GM12864 (cell line): ENCODE measurements around the gene RIOK1.

Experiments
- DNase-seq: peaks from one replicate; pipeline ENCODE4 v3.0.0-alpha.2; 2011; ENCODE audit warnings: low read depth
- H3K4me3 ChIP-seq: 2 replicates; pipeline ENCODE4 v1.5.1; 2011; ENCODE audit warnings: mild to moderate bottlenecking, low read depth, low read length, control low read depth
- CTCF ChIP-seq: IDR thresholded peaks from 2 replicates; pipeline ENCODE4 v1.5.1; 2011; ENCODE audit warnings: low read depth, mild to moderate bottlenecking, moderate library complexity, low read length, control low read depth, inconsistent platforms; ENCODE audit errors: missing control alignments

The RIOK1 gene

GRCh38 chr6:7410851-7411250 is 21.2 kb downstream of the RIOK1 start:
- no peak overlapping the region for H3K4me3 ChIP-seq
- DNase-seq = no peak
- no peak for TF ChIP-seq CTCF

- no peak for DNase-seq
- no peak overlapping the region for H3K4me3 ChIP-seq
- no peak for TF ChIP-seq CTCF
Measured at GRCh38 chr6:7411328-7411727, 21.7 kb downstream of the RIOK1 start.

- no peak for DNase-seq
- H3K4me3 ChIP-seq = no peak overlapping the region
- TF ChIP-seq CTCF = no peak
Measured at GRCh38 chr6:7413151-7413823, 23.7 kb downstream of the RIOK1 start.

- H3K4me3 ChIP-seq = no peak overlapping the region
- DNase-seq = no peak
- TF ChIP-seq CTCF = no peak
Measured at GRCh38 chr6:7414811-7415210, 25.2 kb downstream of the RIOK1 start.

GRCh38 chr6:7417684-7418083 is 28.1 kb downstream of the RIOK1 start:
- no peak overlapping the region for H3K4me3 ChIP-seq
- no peak for TF ChIP-seq CTCF
- DNase-seq = no peak

- no peak for TF ChIP-seq CTCF
- H3K4me3 ChIP-seq = no peak overlapping the region
- DNase-seq = no peak
Measured at GRCh38 chr6:7418238-7418905, 28.8 kb downstream of the RIOK1 start.

- TF ChIP-seq CTCF = no peak
- H3K4me3 ChIP-seq = no peak overlapping the region
- no peak for DNase-seq
Measured at GRCh38 chr6:7419065-7419464, 29.5 kb downstream of the RIOK1 start.
